Measurements from ENCODE around the gene SPATC1L.
"Not testable (repeated sequence)": the region's sequence is repeated elsewhere in the genome, so short reads cannot be mapped to it uniquely, and the experiment has no call there.

The SPATC1L gene

GRCh38 chr21:46214478-46215340 lies 30.4 kb upstream of the SPATC1L start:
- no peak for DNase-seq

DNA sequence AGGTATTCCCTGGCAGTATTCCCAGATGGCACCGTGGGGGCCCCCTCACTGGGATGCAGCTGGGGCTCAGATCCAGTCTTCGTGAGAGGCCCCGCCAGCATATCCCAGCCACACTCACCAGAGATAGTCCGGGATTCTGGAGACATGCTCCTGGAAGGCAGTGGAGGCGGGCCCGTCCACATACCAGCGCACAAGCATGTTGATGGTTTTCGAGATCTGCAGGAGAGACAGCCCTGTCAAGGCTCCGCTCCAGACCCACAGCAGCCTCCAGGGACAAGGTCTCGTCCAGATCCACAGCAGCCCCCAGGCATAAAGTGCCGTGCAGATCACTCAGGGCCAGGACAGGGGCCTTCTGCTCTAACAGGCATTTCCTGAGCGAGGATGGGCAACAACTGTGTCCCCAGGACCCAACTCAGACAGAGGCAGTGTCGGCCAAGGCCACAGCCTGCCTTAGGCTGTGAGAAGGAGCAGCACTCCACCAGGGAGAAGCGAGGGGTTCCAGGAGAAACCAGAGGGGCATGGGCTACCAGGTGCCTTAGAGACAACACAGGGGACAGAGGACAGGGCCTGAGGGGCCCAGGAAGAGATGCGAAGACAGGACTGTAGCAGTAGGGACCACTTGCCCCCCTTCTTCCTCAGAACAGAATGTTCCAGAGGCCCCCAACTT lies 29.5 kb upstream of the SPATC1L start:
- DNase-seq, result no peak

DNA sequence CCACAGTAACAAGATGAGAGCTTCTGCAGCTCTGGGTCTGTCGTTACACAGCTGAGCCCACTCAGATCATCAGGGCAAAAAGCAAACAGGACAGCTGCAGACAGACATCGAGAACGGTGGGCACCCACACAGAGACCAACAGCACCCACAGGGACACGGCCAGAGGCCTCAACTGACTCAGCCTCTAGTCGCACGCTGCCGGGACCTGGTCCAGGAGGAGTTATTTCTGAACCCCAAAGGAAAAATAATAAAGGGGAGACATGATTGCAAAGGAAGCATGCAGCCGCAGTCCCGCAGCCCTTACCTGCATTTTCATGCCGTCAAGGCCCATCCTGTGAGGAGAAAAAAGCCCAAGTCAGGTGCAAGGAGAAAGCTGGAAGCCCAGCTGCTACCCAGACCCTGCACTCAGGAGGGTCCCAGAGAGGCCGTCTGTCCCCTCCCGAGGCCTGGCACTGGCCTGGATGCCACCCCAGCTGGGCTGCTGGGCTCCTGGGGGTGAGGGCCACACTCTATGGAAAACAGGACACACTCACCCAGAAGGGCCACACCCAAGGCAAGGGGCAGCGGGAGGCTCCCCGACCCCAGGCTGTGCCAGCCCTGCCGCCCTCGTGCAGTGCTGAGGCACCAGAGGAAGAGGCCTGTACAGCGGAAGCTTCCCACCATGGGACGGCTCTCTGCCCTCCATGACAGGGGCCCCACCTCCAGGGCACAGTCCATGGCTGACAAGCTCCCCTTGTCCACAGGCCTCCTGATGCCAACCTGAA lies 28.6 kb upstream of the SPATC1L start:
- DNase-seq, result no peak

DNA sequence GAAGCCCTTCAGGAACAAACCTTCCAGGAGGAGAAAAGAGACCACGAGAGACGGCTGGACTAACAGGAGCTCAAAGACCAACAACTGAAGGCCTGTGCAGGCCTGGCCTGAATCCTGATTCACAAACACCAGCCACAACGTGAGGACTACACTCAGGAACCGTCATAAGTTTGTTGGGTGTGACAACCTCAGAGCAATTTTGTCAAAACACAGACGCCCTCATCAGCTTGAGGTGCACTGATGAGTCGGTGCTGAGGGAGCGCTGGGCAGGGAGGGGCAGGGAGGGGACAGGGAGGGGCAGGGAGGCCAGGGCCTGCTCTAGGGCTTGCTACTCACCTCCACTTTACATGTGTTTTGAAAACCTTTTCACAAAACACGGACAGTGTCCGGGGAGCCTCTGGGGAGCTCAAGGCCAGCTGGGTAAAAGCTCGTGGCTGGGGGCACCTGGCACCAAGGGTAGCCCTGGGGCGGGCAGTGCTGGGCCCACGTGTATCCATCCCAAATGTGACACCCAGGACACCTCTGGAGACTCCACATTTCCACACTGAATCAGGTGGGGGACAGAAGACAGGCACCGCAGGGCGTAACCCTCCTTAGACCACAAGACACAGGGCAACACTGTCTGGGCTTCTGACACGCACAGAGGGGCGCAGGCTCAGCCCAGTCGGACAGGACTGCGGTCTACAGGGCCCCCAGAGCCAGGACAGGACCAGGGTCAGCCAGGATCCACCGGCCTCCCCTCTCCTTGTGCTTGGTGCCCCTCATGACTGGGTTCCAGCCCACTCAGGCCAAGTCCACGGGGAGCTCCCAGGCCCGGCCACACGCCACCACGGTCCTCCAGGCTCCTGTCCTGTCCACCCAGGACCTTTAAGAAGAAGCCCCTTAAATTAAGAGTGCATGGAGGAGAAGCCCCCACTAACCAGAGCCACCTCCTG lies 27.8 kb upstream of the SPATC1L start:
- no peak for DNase-seq

GRCh38 chr21:46211376-46211775 lies 27.1 kb upstream of the SPATC1L start:
- no peak for DNase-seq

GRCh38 chr21:46210378-46211136 lies 26.3 kb upstream of the SPATC1L start:
- no peak for DNase-seq

GRCh38 chr21:46208761-46209721 lies 24.8 kb upstream of the SPATC1L start:
- no peak for DNase-seq

- no peak for DNase-seq
Observed at GRCh38 chr21:46207920-46208591, 23.8 kb upstream of the SPATC1L start.

DNA sequence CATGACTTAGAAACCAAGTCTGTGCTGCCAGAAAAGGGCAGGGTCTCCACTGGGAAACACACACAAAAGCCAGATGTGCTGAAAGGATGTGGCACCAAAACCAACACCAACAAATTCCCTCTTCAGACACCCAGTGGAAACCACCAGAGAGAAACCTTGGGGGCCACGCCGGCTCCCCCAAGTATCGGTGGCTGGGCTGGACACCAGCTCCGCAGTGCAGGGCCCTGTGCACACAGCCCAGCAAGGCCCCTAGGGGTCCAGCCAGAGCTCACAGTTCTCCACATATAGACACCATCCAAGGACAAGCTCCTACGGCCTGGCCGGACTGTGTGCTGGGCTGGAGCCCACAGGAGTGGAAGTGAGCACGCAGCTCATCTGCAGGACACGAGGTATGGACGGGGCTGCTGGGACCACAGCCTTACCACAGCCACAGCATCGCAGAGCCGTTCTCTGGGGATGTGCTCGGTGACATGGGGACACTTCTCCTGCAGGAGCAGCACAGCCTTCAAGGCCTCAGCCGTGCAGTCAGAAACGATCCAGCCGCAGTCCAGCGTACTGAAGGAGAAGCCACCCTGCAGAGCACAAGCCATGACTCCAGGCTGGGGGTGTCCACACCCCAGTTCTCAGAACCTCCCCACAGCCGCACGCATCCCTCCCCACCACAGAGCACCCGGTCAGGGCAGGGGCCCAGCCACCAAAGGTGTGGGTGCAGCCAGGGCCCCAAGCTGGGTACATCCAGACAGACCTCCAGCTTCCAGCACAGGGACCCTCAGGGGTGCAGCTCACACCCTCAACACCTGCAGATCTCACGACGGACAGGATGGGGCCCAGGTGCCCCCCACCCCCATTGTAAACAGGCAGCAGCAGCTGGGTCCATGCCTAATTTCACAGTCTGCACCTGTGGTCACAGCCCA lies 23.0 kb upstream of the SPATC1L start:
- DNase-seq, result no peak

GRCh38 chr21:46206163-46207005 lies 22.1 kb upstream of the SPATC1L start:
- DNase-seq, result no peak

DNA sequence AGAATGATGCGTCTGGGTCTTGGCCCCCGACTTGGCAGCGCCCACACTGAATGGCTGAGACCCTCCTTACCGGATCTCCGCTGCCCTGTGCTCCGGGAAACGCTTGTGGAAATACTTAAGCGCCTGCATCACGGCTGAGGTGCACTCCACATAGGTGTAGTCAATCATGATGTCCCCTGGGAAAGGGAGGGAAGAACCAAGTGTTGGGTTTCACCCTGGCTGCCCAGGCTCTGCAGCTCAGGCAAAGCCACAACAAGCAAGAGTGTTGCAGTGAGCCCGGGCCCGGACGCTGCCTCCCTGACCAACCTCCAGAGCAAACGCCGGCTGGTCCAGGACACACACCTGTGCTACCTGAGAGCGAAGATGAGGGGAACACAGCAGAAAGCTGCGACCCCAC lies 21.5 kb upstream of the SPATC1L start:
- DNase-seq, result no peak

- DNase-seq, result no peak
Observed at GRCh38 chr21:46205166-46205565, 20.9 kb upstream of the SPATC1L start.

DNA sequence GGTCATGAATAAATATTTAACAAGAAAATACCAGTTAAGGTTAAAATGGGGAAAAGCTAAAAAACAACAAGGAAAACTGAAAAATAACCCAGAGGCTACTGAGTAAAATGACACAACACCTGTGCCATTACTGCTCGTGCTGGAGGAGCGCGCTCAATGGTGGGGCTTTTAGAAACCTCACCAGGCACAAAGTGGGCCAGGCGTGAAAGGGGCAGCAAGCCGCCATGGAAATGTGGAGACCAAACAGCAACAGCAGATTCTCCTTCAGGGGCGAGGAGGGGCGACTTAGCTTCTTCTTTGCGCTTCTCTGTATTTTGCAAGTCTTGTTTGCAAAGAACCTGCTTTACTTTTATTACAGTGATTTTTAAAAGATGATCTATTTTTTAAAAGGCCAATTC lies 18.9 kb upstream of the SPATC1L start:
- no peak for DNase-seq

- no peak for DNase-seq
Observed at GRCh38 chr21:46202592-46203202, 18.4 kb upstream of the SPATC1L start.

- not testable (repeated sequence) for DNase-seq
Observed at GRCh38 chr21:46200877-46201803, 16.9 kb upstream of the SPATC1L start.
